ENCODE results near the gene ATP6V1B1. TPM values are rescaled to one million over a fixed set of nuclear protein-coding genes. Genes with fewer than 3 reads are reported as not detected.

Gene ATP6V1B1
- total and polyA plus RNA-seq, 12 donors, result 0.14 to 4.6 (median 0.69) TPM; not detected in 4

DNA sequence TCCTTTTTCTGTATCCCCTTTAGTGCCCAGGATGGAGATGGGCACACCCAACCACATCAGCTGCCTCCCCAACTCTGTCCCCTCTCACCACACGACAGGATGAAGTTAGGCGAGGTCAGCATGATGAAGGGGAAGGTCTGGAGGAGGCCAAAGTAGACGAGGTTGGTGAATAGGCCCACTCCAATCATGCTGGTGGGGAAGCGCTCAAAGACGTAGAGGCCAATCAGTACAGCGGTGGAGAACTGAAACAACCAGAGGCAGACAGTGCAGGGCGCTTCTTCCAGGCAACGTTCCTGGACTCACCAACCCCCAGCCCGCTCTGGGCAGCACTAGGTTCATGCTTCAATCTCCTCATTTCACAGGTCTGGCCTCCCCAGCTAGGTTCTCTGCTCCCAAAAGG, 56.0 kb downstream of the ATP6V1B1 start:
- no peaks in the 10 kb centered on the region for H3K9me3 ChIP-seq (replicated peaks in 1 of 3)
- no peak for DNase-seq

DNA sequence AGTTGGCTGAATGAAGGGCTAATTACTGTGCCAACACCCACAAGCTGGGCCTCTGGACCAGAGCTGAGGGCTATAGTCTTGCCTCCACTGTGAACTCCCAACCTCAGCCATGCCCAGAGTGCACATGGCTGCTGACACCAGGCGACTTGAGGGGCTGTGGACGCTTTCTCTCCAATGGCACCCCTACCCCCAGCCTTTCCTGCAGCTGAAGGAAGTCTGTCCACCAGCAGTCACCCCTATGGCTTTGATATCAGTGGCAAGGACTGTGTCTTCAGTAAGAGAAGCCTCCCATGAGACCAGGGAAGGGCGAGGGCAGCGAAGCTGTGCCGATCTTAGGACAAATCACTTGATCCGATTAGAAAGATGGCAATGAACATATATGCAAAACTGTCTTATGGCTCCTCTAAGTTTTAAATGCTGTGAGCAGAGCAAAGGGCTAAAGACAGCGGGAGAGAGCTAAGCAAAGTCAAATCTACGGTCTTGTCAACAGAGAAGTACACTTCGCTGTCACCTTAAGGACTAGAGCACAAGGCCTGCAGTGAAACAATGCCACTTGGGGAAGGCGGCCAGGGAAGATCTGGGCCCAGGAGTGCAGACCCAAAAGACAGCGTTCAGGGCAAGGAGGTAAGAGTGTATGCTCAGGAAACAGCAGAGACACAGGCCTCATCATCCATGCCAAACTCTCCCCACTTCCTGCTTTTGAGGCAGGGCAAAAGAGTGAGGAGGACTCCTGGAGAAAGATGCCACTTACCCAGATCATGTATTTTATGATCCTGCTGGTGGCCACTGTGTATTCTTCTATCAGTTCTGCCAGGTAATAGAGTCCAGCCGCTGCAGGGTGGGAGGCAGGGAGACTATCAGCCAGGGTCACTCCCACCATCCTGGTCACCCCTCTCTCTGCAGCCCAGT, 57.5 kb downstream of the ATP6V1B1 start:
- WGBS, 4 donors, result 88 to 93% (median 89%) methylated on average over 10 to 12 of the region's 12 CpGs
- DNase-seq, result no peak

More for the DNA sequence above, 56.0 kb downstream of the ATP6V1B1 start:
- Histone ChIP-seq H3K27me3 (no peaks in the 10 kb centered on the region), H3K27ac (no peak overlapping the region), H3K36me3 (replicated peaks in 1 of 2) (peaks cover 0 to 46% of the 10 kb centered on the region in 2 donors), H3K4me1 (replicated peaks in 1 of 2) (peaks cover 8 to 13% of the 10 kb centered on the region in 2 donors), H3K4me3 (no peak overlapping the region)
- TF ChIP-seq, protein P1, sequence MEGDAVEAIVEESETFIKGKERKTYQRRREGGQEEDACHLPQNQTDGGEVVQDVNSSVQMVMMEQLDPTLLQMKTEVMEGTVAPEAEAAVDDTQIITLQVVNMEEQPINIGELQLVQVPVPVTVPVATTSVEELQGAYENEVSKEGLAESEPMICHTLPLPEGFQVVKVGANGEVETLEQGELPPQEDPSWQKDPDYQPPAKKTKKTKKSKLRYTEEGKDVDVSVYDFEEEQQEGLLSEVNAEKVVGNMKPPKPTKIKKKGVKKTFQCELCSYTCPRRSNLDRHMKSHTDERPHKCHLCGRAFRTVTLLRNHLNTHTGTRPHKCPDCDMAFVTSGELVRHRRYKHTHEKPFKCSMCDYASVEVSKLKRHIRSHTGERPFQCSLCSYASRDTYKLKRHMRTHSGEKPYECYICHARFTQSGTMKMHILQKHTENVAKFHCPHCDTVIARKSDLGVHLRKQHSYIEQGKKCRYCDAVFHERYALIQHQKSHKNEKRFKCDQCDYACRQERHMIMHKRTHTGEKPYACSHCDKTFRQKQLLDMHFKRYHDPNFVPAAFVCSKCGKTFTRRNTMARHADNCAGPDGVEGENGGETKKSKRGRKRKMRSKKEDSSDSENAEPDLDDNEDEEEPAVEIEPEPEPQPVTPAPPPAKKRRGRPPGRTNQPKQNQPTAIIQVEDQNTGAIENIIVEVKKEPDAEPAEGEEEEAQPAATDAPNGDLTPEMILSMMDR (IDR thresholded peaks at IDR 0.05), result no peak
- TF ChIP-seq POLR2A (IDR thresholded peaks at IDR 0.05), result no peak
- intact Hi-C loops (cut with DNase I), result no loop called here
- WGBS, 4 donors, result 78 to 90% (median 88%) methylated on average over 9 of the region's 9 CpGs

DNA sequence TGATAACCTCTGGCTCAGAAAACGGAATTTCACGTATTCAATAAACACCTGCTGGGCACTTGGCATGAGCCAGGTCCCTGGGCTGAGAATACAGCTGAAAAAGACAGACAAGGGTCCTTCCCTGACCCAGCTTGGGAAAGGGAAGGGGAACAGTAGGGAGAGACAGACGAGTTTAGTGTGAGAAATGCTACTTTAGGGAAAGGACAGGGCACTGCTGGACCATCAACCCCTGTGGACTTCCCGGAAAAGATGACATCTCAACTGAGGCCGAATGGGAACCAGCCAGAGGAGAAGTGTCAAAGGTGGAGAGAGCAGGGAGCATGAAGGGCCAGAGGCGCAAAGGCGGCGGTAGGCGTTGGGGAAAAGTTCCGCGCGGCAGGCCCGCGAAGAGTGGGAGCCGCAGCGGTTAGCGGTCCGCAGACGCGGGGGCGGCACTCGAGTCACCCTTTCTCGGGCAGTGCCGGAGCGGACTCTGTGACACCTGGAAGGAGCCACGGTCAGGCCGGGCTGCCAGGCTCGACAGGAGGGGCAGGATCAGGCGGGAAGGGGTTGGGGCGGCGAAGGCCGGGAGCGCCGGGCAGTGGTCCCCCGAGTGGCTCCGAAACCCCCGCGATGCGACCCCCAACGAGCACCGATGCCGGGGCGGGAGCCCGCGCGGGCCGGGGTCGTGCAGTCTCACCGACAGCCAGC, 58.5 kb downstream of the ATP6V1B1 start:
- Histone ChIP-seq H3K4me3 (peak overlapping the region; percentile 10 to 97 (median 89)), H3K27me3 (no peaks in the 10 kb centered on the region), H3K4me1 (replicated peaks in 1 of 2) (peaks cover 8 to 13% of the 10 kb centered on the region in 2 donors), H3K9me3 (replicated peaks in 1 of 3) (no peaks in the 10 kb centered on the region), H3K36me3 (replicated peaks in 1 of 2) (peaks cover 0 to 26% of the 10 kb centered on the region in 2 donors), H3K27ac (peak overlapping the region in 4 of 5 donors; percentile 64 to 87 (median 71))
- no peak for TF ChIP-seq POLR2A (IDR thresholded peaks at IDR 0.05)
- TF ChIP-seq, protein P1 (IDR thresholded peaks at IDR 0.05), result no peak
- WGBS, 4 donors, result 0 to 1% (median 0%) methylated on average over 21 to 49 of the region's 49 CpGs
- intact Hi-C loops (cut with DNase I), result no loop called here
- DNase-seq, result peak in 5 of 7 donors; percentile 41 to 61 (median 46)

More for the DNA sequence above, 57.5 kb downstream of the ATP6V1B1 start:
- TF ChIP-seq, protein P1 (IDR thresholded peaks at IDR 0.05), result no peak
- no peak for TF ChIP-seq POLR2A (IDR thresholded peaks at IDR 0.05)
- H3K4me1 ChIP-seq (replicated peaks in 1 of 2), result peaks cover 8 to 13% of the 10 kb centered on the region in 2 donors
- no peak overlapping the region for H3K27ac ChIP-seq
- H3K9me3 ChIP-seq (replicated peaks in 1 of 3), result no peaks in the 10 kb centered on the region
- H3K36me3 ChIP-seq (replicated peaks in 1 of 2), result peaks cover 0 to 36% of the 10 kb centered on the region in 2 donors
- intact Hi-C loops (cut with DNase I), result no loop called here
- H3K27me3 ChIP-seq, result no peaks in the 10 kb centered on the region
- H3K4me3 ChIP-seq, result peak overlapping the region in 1 of 4 donors; percentile 89
